ENCODE measurements around the gene ABCC9.
"Not testable (repeated sequence)": the region's sequence is repeated elsewhere in the genome, so short reads cannot be mapped to it uniquely, and the experiment has no call there.

The ABCC9 gene

GRCh38 chr12:21818627-21819026 lies 122.6 kb downstream of the ABCC9 start:
- FAIRE-seq (no peak), DNase-seq (ENCODE audit: low spot score) (peak; percentile 6)

- FAIRE-seq (no peak), DNase-seq (ENCODE audit: low spot score) (no peak)
These were observed 125.7 kb downstream of the ABCC9 start for GRCh38 chr12:21815306-21816062.

- FAIRE-seq (no peak), DNase-seq (ENCODE audit: low spot score) (no peak)
These were observed 126.4 kb downstream of the ABCC9 start for GRCh38 chr12:21814814-21815213.

GRCh38 chr12:21814327-21814726 lies 126.9 kb downstream of the ABCC9 start:
- FAIRE-seq (no peak), DNase-seq (ENCODE audit: low spot score) (no peak)

GRCh38 chr12:21813751-21814150 lies 127.5 kb downstream of the ABCC9 start:
- no peak for DNase-seq (ENCODE audit: low spot score)
- FAIRE-seq: no peak

- FAIRE-seq: no peak
- DNase-seq (ENCODE audit: low spot score): no peak
These were observed 128.1 kb downstream of the ABCC9 start for GRCh38 chr12:21813125-21813524.

GRCh38 chr12:21812340-21812739 lies 128.9 kb downstream of the ABCC9 start:
- FAIRE-seq; DNase-seq (ENCODE audit: low spot score): not testable (repeated sequence)

GRCh38 chr12:21809100-21809499 lies 132.1 kb downstream of the ABCC9 start:
- FAIRE-seq: no peak
- DNase-seq (ENCODE audit: low spot score): no peak

- DNase-seq (ENCODE audit: low spot score): no peak
- no peak for FAIRE-seq
These were observed 135.0 kb downstream of the ABCC9 start for GRCh38 chr12:21806255-21806654.

GRCh38 chr12:21801522-21802288 lies 139.5 kb downstream of the ABCC9 start:
- no peak for DNase-seq (ENCODE audit: low spot score)
- no peak for FAIRE-seq

- FAIRE-seq (no peak), DNase-seq (ENCODE audit: low spot score) (no peak)
These were observed 141.2 kb downstream of the ABCC9 start for GRCh38 chr12:21800011-21800410.

- DNase-seq (ENCODE audit: low spot score) (no peak), FAIRE-seq (no peak)
These were observed 143.7 kb downstream of the ABCC9 start for GRCh38 chr12:21797539-21797938.

GRCh38 chr12:21795648-21796328 lies 145.4 kb downstream of the ABCC9 start:
- DNase-seq (ENCODE audit: low spot score): no peak
- FAIRE-seq: no peak

- FAIRE-seq; DNase-seq (ENCODE audit: low spot score): not testable (repeated sequence)
These were observed 146.2 kb downstream of the ABCC9 start for GRCh38 chr12:21794807-21795595.

GRCh38 chr12:21789687-21790086 lies 151.5 kb downstream of the ABCC9 start:
- DNase-seq (ENCODE audit: low spot score); FAIRE-seq: not testable (repeated sequence)

- DNase-seq (ENCODE audit: low spot score) (no peak), FAIRE-seq (no peak)
These were observed 152.9 kb downstream of the ABCC9 start for GRCh38 chr12:21788089-21788983.

- no peak for FAIRE-seq
- no peak for DNase-seq (ENCODE audit: low spot score)
These were observed 155.1 kb downstream of the ABCC9 start for GRCh38 chr12:21786041-21786531.

GRCh38 chr12:21782723-21783122 lies 158.5 kb downstream of the ABCC9 start:
- FAIRE-seq; DNase-seq (ENCODE audit: low spot score): not testable (repeated sequence)

- FAIRE-seq: no peak
- DNase-seq (ENCODE audit: low spot score): no peak
These were observed 160.4 kb downstream of the ABCC9 start for GRCh38 chr12:21780786-21781185.

GRCh38 chr12:21776175-21776574 lies 165.1 kb downstream of the ABCC9 start:
- FAIRE-seq: no peak
- DNase-seq (ENCODE audit: low spot score): no peak

All from urothelium cell line (cell line).